Body of pancreas (tissue), 4 donors: Measurements from ENCODE around the gene GNAZ. TPM values are rescaled to one million over a fixed set of nuclear protein-coding genes. Genes with fewer than 3 reads are reported as not detected.

Experiments used
- ATAC-seq: fragments of 150-250 bp; one replicate; pipeline ENCODE4 v1.9.1; 2016
- DNase-seq, 4 donors: peaks; one replicate each; pipeline ENCODE4 v3.0.0-alpha.2; 2019
- H3K27ac ChIP-seq, 4 donors: fragments of 200-600 bp; sonication (generic); 1 replicate in 3 of 4; 2 replicates in 1 of 4; pipeline versions ENCODE4 v1.5.1 to v1.6.1; 2016 to 2019; ENCODE audit warnings: mild to moderate bottlenecking in 1 of 4, mixed read lengths in 1 of 4, moderate library complexity in 1 of 4
- H3K27me3 ChIP-seq, 2 donors: fragments of 200-600 bp; sonication (generic); one replicate each; pipeline ENCODE4 v1.6.0; 2016; ENCODE audit warnings: mild to moderate bottlenecking in 1 of 2
- H3K36me3 ChIP-seq, 2 donors: fragments of 200-600 bp; sonication (generic); replicated peaks in 1 of 2; 2 replicates each; pipeline ENCODE4 v1.5.1; 2016; ENCODE audit warnings: low read depth in 2 of 2; ENCODE audit not compliant: insufficient read depth in 1 of 2
- H3K4me1 ChIP-seq: fragments of 200-600 bp; sonication (generic); one replicate; pipeline ENCODE4 v1.6.0; 2016
- H3K4me3 ChIP-seq, 2 donors: fragments of 200-600 bp; sonication (generic); 1 replicate in 1 of 2; 2 replicates in 1 of 2; pipeline ENCODE4 v1.5.1; 2016 to 2019
- H3K9me3 ChIP-seq, 3 donors: fragments of 200-600 bp; sonication (generic); 1 replicate in 2 of 3; 2 replicates in 1 of 3; pipeline ENCODE4 v1.5.1; 2016
- CTCF ChIP-seq, 7 experiments: fragments of 450-650 bp in 4 of 7; fragments of 200-600 bp in 3 of 7; sonication (generic) in 3 of 7; IDR thresholded peaks; one replicate each; pipeline ENCODE4 v1.5.1; 2016 to 2019; ENCODE audit warnings: antibody characterized with exemption in 7 of 7
- POLR2A ChIP-seq, 3 donors: fragments of 450-650 bp; IDR thresholded peaks; one replicate each; pipeline ENCODE4 v1.6.1; 2016; ENCODE audit warnings: antibody characterized with exemption in 3 of 3, mild to moderate bottlenecking in 2 of 3
- WGBS, 2 donors: methylation state at CpG; one replicate each; pipeline ENCODE4 v1.1.5; 2017; 5-methylcytosine and 5-hydroxymethylcytosine counted together
- intact Hi-C: fragments of 100-400 bp; cut with DNase I; formaldehyde crosslinking; loops from one replicate; pipeline ENCODE4 v1.15.1; 2023
- total RNA-seq, 2 donors: library from RNA; depleted of rRNA; stranded (reverse); fragments of >200 nt; gene quantifications; one replicate each; pipeline ENCODE4 v1.1.0, GENCODE V29; 2016

The GNAZ gene
- total RNA-seq, 2 donors from 2014 or later: 0.33 to 2.3 TPM

- intact Hi-C loops: loop anchor here (5.0 kb wide), 1 partner anchor 163 kb away; no protein-coding TSS in a partner anchor
Observed at GRCh38 chr22:23125512-23126103, 55.3 kb downstream of the GNAZ start.

GRCh38 chr22:23126165-23127054 lies 56.1 kb downstream of the GNAZ start:
- ATAC-seq: no peak
- no peaks in the 10 kb centered on the region for H3K4me1 ChIP-seq
- H3K27ac ChIP-seq: no peak overlapping the region
- H3K36me3 ChIP-seq: no peaks in the 10 kb centered on the region
- TF ChIP-seq CTCF (IDR thresholded peaks at IDR 0.05) (no peak), POLR2A (IDR thresholded peaks at IDR 0.05) (no peak)
- 68 to 71% methylated on average over 13 to 14 of the region's 14 CpGs for WGBS, 2 donors
- no peak for DNase-seq
- intact Hi-C loops: loop anchor here (5.0 kb wide), 1 partner anchor 164 kb away; no protein-coding TSS in a partner anchor
- H3K27me3 ChIP-seq: no peaks in the 10 kb centered on the region
- no peak overlapping the region for H3K4me3 ChIP-seq
- no peaks in the 10 kb centered on the region for H3K9me3 ChIP-seq

More at GRCh38 chr22:23125512-23126103, 55.3 kb downstream of the GNAZ start:
- H3K4me3 ChIP-seq: no peak overlapping the region
- H3K36me3 ChIP-seq: no peaks in the 10 kb centered on the region
- TF ChIP-seq CTCF (IDR thresholded peaks at IDR 0.05) (no peak), POLR2A (IDR thresholded peaks at IDR 0.05) (no peak)
- H3K9me3 ChIP-seq: no peaks in the 10 kb centered on the region
- DNase-seq (no peak), ATAC-seq (no peak)
- H3K4me1 ChIP-seq: no peaks in the 10 kb centered on the region
- H3K27me3 ChIP-seq: no peaks in the 10 kb centered on the region
- 74 to 82% methylated on average over 16 to 18 of the region's 18 CpGs for WGBS, 2 donors
- no peak overlapping the region for H3K27ac ChIP-seq

- Histone ChIP-seq H3K36me3 (no peaks in the 10 kb centered on the region), H3K4me1 (no peaks in the 10 kb centered on the region), H3K27me3 (no peaks in the 10 kb centered on the region), H3K9me3 (no peaks in the 10 kb centered on the region), H3K4me3 (no peak overlapping the region), H3K27ac (no peak overlapping the region)
- intact Hi-C loops: loop anchor here (5.0 kb wide), 1 partner anchor 165 kb away; no protein-coding TSS in a partner anchor
- no peak for ATAC-seq
- no peak for TF ChIP-seq POLR2A (IDR thresholded peaks at IDR 0.05)
- TF ChIP-seq CTCF (IDR thresholded peaks at IDR 0.05): no peak
- no peak for DNase-seq
- 72% methylated on average over 7 of the region's 7 CpGs; no CpG with 5 or more reads in 1 of the 2 donors for WGBS, 2 donors
Observed at GRCh38 chr22:23127055-23127756, 56.9 kb downstream of the GNAZ start.

- DNase-seq (no peak), ATAC-seq (no peak)
- intact Hi-C loops: loop anchor here (5.0 kb wide), 1 partner anchor 165 kb away; no protein-coding TSS in a partner anchor
- H3K36me3 ChIP-seq: no peaks in the 10 kb centered on the region
- H3K27me3 ChIP-seq: no peaks in the 10 kb centered on the region
- no peaks in the 10 kb centered on the region for H3K4me1 ChIP-seq
- TF ChIP-seq CTCF (IDR thresholded peaks at IDR 0.05): no peak
- TF ChIP-seq POLR2A (IDR thresholded peaks at IDR 0.05): no peak
- WGBS, 2 donors: 30 to 46% methylated on average over 3 to 9 of the region's 9 CpGs
- no peaks in the 10 kb centered on the region for H3K9me3 ChIP-seq
- no peak overlapping the region for H3K4me3 ChIP-seq
- no peak overlapping the region for H3K27ac ChIP-seq
Observed at GRCh38 chr22:23127788-23128187, 57.5 kb downstream of the GNAZ start.
